Psoas muscle (tissue), 8 donors: ENCODE measurements around the gene TGDS. TPM values are rescaled to one million over a fixed set of nuclear protein-coding genes. Genes with fewer than 3 reads are reported as not detected.

Experiments
- ATAC-seq, 4 donors: fragments of 200-7000 bp; cut with Tn5 transposase; one replicate each; pipeline ENCODE4 v1.9.1; 2020; ENCODE audit warnings: moderate library complexity in 3 of 4, mild to moderate bottlenecking in 2 of 4
- DNase-seq, 2 donors: peaks; one replicate each; pipeline ENCODE4 v3.0.0-alpha.2; 2020
- H3K27ac ChIP-seq: fragments of 200-600 bp; one replicate; pipeline ENCODE4 v1.8.0; 2022
- H3K27me3 ChIP-seq, 3 donors: fragments of 200-600 bp in 1 of 3; one replicate each; pipeline versions ENCODE4 v1.6.1 to v1.8.0; 2013 to 2022; ENCODE audit warnings: low read length in 2 of 3, mild to moderate bottlenecking in 2 of 3, moderate library complexity in 1 of 3; ENCODE audit not compliant: insufficient read depth in 3 of 3
- H3K36me3 ChIP-seq, 2 donors: fragments of 200-600 bp in 1 of 2; one replicate each; pipeline versions ENCODE4 v1.6.1 to v1.8.0; 2013 to 2022; ENCODE audit warnings: low read depth in 1 of 2, mild to moderate bottlenecking in 1 of 2, moderate library complexity in 1 of 2; ENCODE audit not compliant: insufficient read depth in 1 of 2
- H3K4me1 ChIP-seq: fragments of 200-600 bp; one replicate; pipeline ENCODE4 v1.8.0; 2022
- H3K4me3 ChIP-seq: fragments of 200-600 bp; one replicate; pipeline ENCODE4 v1.8.0; 2022; ENCODE audit warnings: mild to moderate bottlenecking
- H3K9me3 ChIP-seq: fragments of 200-600 bp; one replicate; pipeline ENCODE4 v1.8.0; 2022
- CTCF ChIP-seq: fragments of 200-600 bp; IDR thresholded peaks from one replicate; pipeline ENCODE4 v1.8.0; 2022; ENCODE audit warnings: antibody characterized with exemption
- WGBS, 3 donors: extraction: QIAGEN DNeasy Blood & Tissue Kit; methylation state at CpG; one replicate each; pipeline versions ENCODE4 v1.1.6 to v1.1.7; 2013; 5-methylcytosine and 5-hydroxymethylcytosine counted together
- intact Hi-C, 2 donors: fragments of 100-400 bp; cut with DNase I; formaldehyde crosslinking; loops; one replicate each; pipeline versions ENCODE4 v1.11.0 to v1.14.2; 2022
- polyA plus RNA-seq, 3 donors: library from polyadenylated mRNA; stranded (reverse); fragments of 200-250 nt; gene quantifications; one replicate each; pipeline ENCODE4 v1.2.3, GENCODE V29; 2013
- total RNA-seq, 4 donors: library from RNA; stranded (reverse); fragmentation: NEBNext Ultra II Directional in 2 of 4; extraction: Animal tissue kit (Norgen Biotek cat#: 25700) in 2 of 4; gene quantifications; one replicate each; pipeline versions ENCODE4 v1.2.1 to v1.2.4, GENCODE V29; 2021 to 2023
- donor health status: healthy with polysubstance abuse.
- donor health status: DM: no; HTN: no; CAD: no; lungs with moderate emphysema.
- donor health status: Bipolar disorder and iron deficiency.
- donor health status: healthy.
- donor health status: DM: yes; HTN: yes; CAD: no.
- donor health status: DM: no; HTN: no; CAD: no.
- donor health status: DM: no; HTN: no; CAD: no.
- donor health status: DM: yes; HTN: yes; CAD: no.

Gene TGDS
- total and polyA plus RNA-seq, 7 donors: 2.4 to 6.2 (median 3.4) TPM

- no peak for ATAC-seq
- WGBS, 3 donors: 97 to 100% (median 100%) methylated on average over 1 of the region's 1 CpG
- no peak for DNase-seq
- Histone ChIP-seq H3K9me3 (no peaks in the 10 kb centered on the region), H3K27me3 (no peaks in the 10 kb centered on the region), H3K27ac (no peak overlapping the region), H3K4me3 (no peak overlapping the region), H3K36me3 (peaks cover 15 to 41% of the 10 kb centered on the region in 2 donors), H3K4me1 (no peaks in the 10 kb centered on the region)
- intact Hi-C loops: no loop called here
- TF ChIP-seq CTCF: no peak
Measured at GRCh38 chr13:94568443-94568842, 27.5 kb downstream of the TGDS start.

- H3K9me3 ChIP-seq: no peaks in the 10 kb centered on the region
- whole genome bisulfite sequencing, 3 donors: 91 to 95% (median 92%) methylated on average over 3 of the region's 3 CpGs
- peaks cover 6 to 35% of the 10 kb centered on the region in 2 donors for H3K36me3 ChIP-seq
- no peaks in the 10 kb centered on the region for H3K27me3 ChIP-seq
- TF ChIP-seq CTCF: no peak
- intact Hi-C loops: no loop called here
- H3K27ac ChIP-seq: no peak overlapping the region
- no peaks in the 10 kb centered on the region for H3K4me1 ChIP-seq
- DNase-seq (no peak), ATAC-seq (no peak)
- H3K4me3 ChIP-seq: no peak overlapping the region
Measured at GRCh38 chr13:94567581-94567980, 28.4 kb downstream of the TGDS start.

DNA sequence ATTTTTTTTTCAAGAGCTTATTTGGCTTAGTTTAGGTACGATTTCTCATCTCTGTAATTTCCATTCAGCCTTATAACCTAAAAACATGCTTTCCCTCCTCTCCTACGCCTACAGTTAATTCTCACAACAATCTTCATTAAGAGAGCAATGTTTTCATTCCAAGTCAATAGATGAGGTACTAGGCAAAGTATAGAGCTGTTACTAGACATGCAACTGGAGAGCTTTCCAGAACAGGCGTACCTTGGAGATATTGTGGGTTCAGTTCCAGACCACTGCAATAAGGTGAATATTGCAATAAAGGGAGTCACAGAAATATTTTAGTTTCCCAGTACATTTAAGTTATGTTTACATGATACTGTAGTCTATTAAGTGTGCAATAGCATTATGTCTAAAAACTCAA is 34.8 kb downstream of the TGDS start:
- WGBS, 3 donors: 88 to 94% (median 89%) methylated on average over 3 of the region's 3 CpGs
- no peak for ATAC-seq
- no peaks in the 10 kb centered on the region for H3K27me3 ChIP-seq
- H3K27ac ChIP-seq: no peak overlapping the region
- H3K4me3 ChIP-seq: no peak overlapping the region
- no peaks in the 10 kb centered on the region for H3K4me1 ChIP-seq
- intact Hi-C loops: no loop called here
- no peak for DNase-seq
- peaks cover 0 to 3% of the 10 kb centered on the region in 2 donors for H3K36me3 ChIP-seq
- TF ChIP-seq CTCF: no peak
- H3K9me3 ChIP-seq: no peaks in the 10 kb centered on the region

DNA sequence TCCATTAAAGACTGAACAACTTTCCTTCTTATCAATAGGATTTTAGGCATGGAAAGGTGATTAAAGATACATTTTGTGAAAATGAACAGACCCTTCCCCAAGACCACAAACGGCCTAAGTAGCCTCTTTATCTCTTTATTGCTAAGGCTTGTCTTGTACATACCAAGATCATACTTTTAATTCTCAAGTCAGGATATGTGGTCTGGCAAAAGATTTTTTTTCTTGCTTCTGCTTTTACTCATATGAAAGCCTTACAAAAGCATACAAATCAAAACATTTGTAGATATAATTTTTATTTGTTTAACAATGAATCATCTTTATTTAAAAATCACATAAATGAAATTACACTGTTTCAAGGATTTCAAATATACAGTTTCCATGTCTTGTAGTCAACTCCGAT is 35.8 kb downstream of the TGDS start:
- ATAC-seq (no peak), DNase-seq (no peak)
- H3K4me3 ChIP-seq: no peak overlapping the region
- H3K27me3 ChIP-seq: no peaks in the 10 kb centered on the region
- peaks cover 0 to 3% of the 10 kb centered on the region in 2 donors for H3K36me3 ChIP-seq
- intact Hi-C loops: no loop called here
- no peaks in the 10 kb centered on the region for H3K9me3 ChIP-seq
- no peak for TF ChIP-seq CTCF
- H3K27ac ChIP-seq: no peak overlapping the region
- H3K4me1 ChIP-seq: no peaks in the 10 kb centered on the region
- 83 to 86% (median 85%) methylated on average over 2 of the region's 2 CpGs for WGBS, 3 donors

- H3K36me3 ChIP-seq: peaks cover 0 to 3% of the 10 kb centered on the region in 2 donors
- intact Hi-C loops: no loop called here
- no peaks in the 10 kb centered on the region for H3K9me3 ChIP-seq
- no peak for DNase-seq
- ATAC-seq: no peak
- WGBS, 3 donors: 74 to 95% (median 85%) methylated on average over 6 of the region's 6 CpGs
- no peak overlapping the region for H3K27ac ChIP-seq
- no peak overlapping the region for H3K4me3 ChIP-seq
- no peak for TF ChIP-seq CTCF
- no peaks in the 10 kb centered on the region for H3K27me3 ChIP-seq
- no peaks in the 10 kb centered on the region for H3K4me1 ChIP-seq
Measured at GRCh38 chr13:94559222-94559795, 36.6 kb downstream of the TGDS start.
